GM18526 (cell line): Measurements from ENCODE around the gene SDC3.

ENCODE experiments used
- POLR2A ChIP-seq: IDR thresholded peaks from 3 replicates; pipeline ENCODE4 v1.6.1; 2011; ENCODE audit not compliant: insufficient read length; ENCODE audit errors: extremely low read depth

SDC3 gene

GRCh38 chr1:30886710-30887428 lies 21.7 kb downstream of the SDC3 start:
- no peak for TF ChIP-seq POLR2A

- no peak for TF ChIP-seq POLR2A
These were observed 22.7 kb downstream of the SDC3 start for GRCh38 chr1:30885570-30886522.

GRCh38 chr1:30884723-30885122 lies 23.8 kb downstream of the SDC3 start:
- no peak for TF ChIP-seq POLR2A

- no peak for TF ChIP-seq POLR2A
These were observed 25.0 kb downstream of the SDC3 start for GRCh38 chr1:30883389-30884172.

GRCh38 chr1:30882678-30883388 lies 25.7 kb downstream of the SDC3 start:
- TF ChIP-seq POLR2A, result no peak

GRCh38 chr1:30881319-30882181 lies 27.0 kb downstream of the SDC3 start:
- TF ChIP-seq POLR2A, result no peak

GRCh38 chr1:30880678-30881318 lies 27.8 kb downstream of the SDC3 start:
- TF ChIP-seq POLR2A, result no peak

GRCh38 chr1:30879940-30880677 lies 28.4 kb downstream of the SDC3 start:
- TF ChIP-seq POLR2A, result no peak

GRCh38 chr1:30879126-30879786 lies 29.3 kb downstream of the SDC3 start:
- TF ChIP-seq POLR2A, result no peak

- TF ChIP-seq POLR2A, result no peak
These were observed 30.0 kb downstream of the SDC3 start for GRCh38 chr1:30878559-30878958.

- no peak for TF ChIP-seq POLR2A
These were observed 30.5 kb downstream of the SDC3 start for GRCh38 chr1:30878016-30878415.

GRCh38 chr1:30877205-30877912 lies 31.2 kb downstream of the SDC3 start:
- TF ChIP-seq POLR2A, result no peak
